HG03442 (cell line): ENCODE results near the gene GNG4.
A peak's percentile ranks its signal among the peaks of the same experiment; 100 is the strongest.
"Not testable (repeated sequence)": the region's sequence is repeated elsewhere in the genome, so short reads cannot be mapped to it uniquely, and the experiment has no call there.

ENCODE experiments used
- ATAC-seq: cut with Tn5 transposase; IDR thresholded peaks from one replicate; pipeline ENCODE4 v1.9.1; 2021; ENCODE audit warnings: mild to moderate bottlenecking, moderate library complexity; ENCODE audit not compliant: unreplicated experiment

GNG4 gene

GRCh38 chr1:235546369-235547155, 103.0 kb downstream of the GNG4 start:
- ATAC-seq, result not testable (repeated sequence)

- ATAC-seq, result no peak
Measured at GRCh38 chr1:235545292-235545930, 104.2 kb downstream of the GNG4 start.

GRCh38 chr1:235542845-235543244, 106.7 kb downstream of the GNG4 start:
- not testable (repeated sequence) for ATAC-seq

- no peak for ATAC-seq
Measured at GRCh38 chr1:235533476-235534168, 116.0 kb downstream of the GNG4 start.

- ATAC-seq, result no peak
Measured at GRCh38 chr1:235532360-235532759, 117.2 kb downstream of the GNG4 start.

- ATAC-seq, result no peak
Measured at GRCh38 chr1:235527196-235527814, 122.3 kb downstream of the GNG4 start.

GRCh38 chr1:235525314-235525713, 124.3 kb downstream of the GNG4 start:
- ATAC-seq, result no peak

- peak; percentile 45 for ATAC-seq
Measured at GRCh38 chr1:235516862-235517446, 132.6 kb downstream of the GNG4 start.

GRCh38 chr1:235515844-235516512, 133.6 kb downstream of the GNG4 start:
- no peak for ATAC-seq

- ATAC-seq, result no peak
Measured at GRCh38 chr1:235513495-235514366, 135.9 kb downstream of the GNG4 start.

GRCh38 chr1:235511470-235512240, 137.9 kb downstream of the GNG4 start:
- ATAC-seq, result no peak

GRCh38 chr1:235510823-235511222, 138.8 kb downstream of the GNG4 start:
- no peak for ATAC-seq

- ATAC-seq, result no peak
Measured at GRCh38 chr1:235507623-235508022, 142.0 kb downstream of the GNG4 start.

- peak; percentile 79 for ATAC-seq
Measured at GRCh38 chr1:235504494-235505222, 144.9 kb downstream of the GNG4 start.

GRCh38 chr1:235504122-235504493, 145.5 kb downstream of the GNG4 start, which contains the start of gene B3GALNT2:
Gene B3GALNT2, minus strand, starts transcription at chr1:235504452. Its CDS starts 200 bp downstream, at chr1:235504252.
- peak; percentile 32 for ATAC-seq

GRCh38 chr1:235503403-235504121, 146.0 kb downstream of the GNG4 start:
- ATAC-seq, result peak; percentile 1
